HG03520 (cell line): Measurements from ENCODE around the gene EPHA8.

Experiments
- ATAC-seq: cut with Tn5 transposase; IDR thresholded peaks from one replicate; pipeline ENCODE4 v1.9.1; 2021; ENCODE audit warnings: mild to moderate bottlenecking, moderate library complexity; ENCODE audit not compliant: unreplicated experiment

The EPHA8 gene

DNA sequence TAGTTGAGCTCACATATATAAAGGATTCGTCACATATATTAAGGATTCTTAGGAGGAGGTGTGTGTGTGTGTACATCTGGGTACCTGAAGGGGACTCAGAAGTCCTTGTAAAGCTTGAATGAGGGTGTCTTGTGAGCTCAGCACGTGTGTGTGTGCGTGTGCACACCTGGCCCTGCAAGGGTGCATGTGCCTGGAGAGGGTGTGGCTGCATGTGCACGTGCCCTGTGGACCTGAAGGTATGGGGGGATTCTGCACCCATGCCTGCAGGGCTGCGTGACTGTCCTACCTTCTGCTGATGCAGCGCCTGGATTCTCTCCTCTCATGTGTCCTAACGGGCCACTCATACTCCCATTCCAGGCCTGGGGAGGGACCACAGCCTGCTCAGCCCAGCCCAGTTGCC, 24.0 kb downstream of the EPHA8 start:
- ATAC-seq = no peak

DNA sequence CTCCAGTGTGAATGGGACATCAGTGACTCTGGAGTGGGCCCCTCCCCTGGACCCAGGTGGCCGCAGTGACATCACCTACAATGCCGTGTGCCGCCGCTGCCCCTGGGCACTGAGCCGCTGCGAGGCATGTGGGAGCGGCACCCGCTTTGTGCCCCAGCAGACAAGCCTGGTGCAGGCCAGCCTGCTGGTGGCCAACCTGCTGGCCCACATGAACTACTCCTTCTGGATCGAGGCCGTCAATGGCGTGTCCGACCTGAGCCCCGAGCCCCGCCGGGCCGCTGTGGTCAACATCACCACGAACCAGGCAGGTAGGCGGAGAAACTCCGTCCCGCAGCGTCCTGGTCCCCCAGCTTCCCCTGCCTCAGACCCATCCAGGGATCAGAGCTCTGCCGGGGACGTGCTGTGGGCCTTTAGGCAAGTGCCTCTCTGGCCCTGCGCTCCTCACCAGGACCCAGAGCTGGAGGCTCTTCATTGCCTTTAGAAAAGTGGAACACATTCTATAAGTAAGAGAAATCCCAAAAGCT, 25.7 kb downstream of the EPHA8 start:
- no peak for ATAC-seq

DNA sequence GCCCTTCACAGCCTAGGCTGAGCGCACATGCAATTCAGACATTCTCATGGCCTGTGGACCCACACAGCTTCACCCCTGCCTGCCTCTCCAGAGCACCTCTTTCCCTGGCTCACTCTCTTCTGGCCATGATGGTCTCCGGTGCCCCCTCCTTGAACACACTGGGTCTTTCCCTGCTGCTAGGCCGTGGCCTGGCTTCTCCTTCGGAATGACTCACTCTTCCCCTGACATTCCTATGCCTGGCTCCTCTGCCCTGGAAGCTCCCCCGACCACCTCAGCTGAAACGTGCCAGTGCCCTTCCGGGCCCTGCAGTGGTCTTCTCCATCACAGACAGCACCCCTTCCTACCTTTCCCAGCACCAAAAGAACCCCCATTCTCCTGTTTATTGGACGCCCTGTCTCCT, 28.3 kb downstream of the EPHA8 start:
- ATAC-seq = no peak

DNA sequence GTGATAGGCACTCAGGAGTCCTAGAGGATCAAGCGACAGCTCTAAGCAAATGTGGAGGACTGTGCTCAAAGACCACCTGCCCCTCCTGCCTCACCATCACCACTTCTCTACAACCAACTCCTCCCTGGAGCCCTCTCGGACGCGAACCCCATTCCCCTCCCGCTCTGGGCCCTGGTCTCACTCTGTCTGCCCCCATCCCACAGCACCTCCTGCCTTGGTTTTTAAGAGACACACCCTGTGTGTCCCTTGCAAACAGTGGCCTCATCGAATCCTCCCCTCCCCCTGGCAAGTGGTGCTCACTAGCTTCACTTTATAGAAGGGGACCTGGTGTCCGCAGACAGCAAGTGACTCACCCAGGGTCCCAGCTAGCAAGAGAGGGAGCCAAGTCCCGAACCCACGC, 28.8 kb downstream of the EPHA8 start:
- no peak for ATAC-seq

DNA sequence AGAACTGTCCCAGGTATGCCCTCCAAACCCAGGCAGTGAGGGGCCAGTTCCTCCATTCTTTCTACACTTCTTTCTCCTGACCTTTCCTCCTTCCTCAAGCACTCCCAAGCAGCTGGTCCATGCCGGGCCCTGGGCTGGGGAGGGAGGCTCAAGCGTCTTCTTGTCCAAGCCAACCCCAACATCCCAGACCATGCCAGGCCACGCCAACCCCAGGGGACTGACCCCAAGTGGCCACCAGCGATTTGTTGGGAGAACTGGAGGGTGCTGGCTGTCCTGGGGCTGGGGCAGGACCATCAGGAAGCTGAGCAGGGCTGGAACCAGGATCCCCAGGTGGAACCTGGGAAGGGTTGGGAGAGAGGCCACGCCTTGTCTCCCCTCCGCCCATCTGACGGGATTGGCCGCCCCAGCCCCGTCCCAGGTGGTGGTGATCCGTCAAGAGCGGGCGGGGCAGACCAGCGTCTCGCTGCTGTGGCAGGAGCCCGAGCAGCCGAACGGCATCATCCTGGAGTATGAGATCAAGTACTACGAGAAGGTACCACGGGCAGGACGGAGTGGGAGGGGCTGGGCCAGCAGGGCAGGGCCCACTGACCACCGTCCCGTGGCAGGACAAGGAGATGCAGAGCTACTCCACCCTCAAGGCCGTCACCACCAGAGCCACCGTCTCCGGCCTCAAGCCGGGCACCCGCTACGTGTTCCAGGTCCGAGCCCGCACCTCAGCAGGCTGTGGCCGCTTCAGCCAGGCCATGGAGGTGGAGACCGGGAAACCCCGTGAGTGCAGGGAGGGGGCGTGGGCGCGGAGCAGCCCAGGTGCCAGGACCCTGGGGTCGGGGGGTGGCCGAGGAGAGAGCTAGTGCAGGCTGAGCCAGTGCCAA, 29.9 kb downstream of the EPHA8 start:
- no peak for ATAC-seq

GRCh38 chr1:22594396-22594795, 31.1 kb downstream of the EPHA8 start:
- ATAC-seq = no peak

- no peak for ATAC-seq
Observed at GRCh38 chr1:22595108-22595507, 31.8 kb downstream of the EPHA8 start.

- no peak for ATAC-seq
Observed at GRCh38 chr1:22597301-22597965, 34.1 kb downstream of the EPHA8 start.

GRCh38 chr1:22597996-22598395, 34.7 kb downstream of the EPHA8 start:
- no peak for ATAC-seq

GRCh38 chr1:22598736-22599135, 35.4 kb downstream of the EPHA8 start:
- no peak for ATAC-seq

GRCh38 chr1:22600071-22600816, 37.0 kb downstream of the EPHA8 start:
- no peak for ATAC-seq

DNA sequence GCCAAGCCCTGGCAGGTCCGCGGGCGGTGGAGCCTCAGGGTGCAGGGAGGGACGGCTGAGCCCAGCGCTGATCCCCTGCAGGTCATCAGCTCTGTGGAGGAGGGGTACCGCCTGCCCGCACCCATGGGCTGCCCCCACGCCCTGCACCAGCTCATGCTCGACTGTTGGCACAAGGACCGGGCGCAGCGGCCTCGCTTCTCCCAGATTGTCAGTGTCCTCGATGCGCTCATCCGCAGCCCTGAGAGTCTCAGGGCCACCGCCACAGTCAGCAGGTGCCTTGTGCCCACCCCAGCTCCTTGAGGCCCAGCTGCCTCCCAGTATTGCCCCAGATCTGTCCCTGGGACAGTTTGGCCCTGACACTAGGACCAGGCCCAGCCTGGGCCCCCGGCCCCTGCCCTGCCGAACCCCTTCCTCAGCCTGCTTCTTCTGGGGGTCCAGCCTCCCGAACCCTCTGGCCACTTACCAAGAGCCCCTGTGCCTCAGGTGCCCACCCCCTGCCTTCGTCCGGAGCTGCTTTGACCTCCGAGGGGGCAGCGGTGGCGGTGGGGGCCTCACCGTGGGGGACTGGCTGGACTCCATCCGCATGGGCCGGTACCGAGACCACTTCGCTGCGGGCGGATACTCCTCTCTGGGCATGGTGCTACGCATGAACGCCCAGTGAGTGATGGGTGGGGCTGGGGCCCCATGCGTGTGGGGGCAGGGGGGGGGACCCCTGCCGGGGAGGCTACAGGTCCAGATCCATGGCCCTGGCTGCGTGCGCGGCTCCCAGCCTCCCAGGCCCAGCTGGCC, 37.7 kb downstream of the EPHA8 start:
- ATAC-seq = no peak

DNA sequence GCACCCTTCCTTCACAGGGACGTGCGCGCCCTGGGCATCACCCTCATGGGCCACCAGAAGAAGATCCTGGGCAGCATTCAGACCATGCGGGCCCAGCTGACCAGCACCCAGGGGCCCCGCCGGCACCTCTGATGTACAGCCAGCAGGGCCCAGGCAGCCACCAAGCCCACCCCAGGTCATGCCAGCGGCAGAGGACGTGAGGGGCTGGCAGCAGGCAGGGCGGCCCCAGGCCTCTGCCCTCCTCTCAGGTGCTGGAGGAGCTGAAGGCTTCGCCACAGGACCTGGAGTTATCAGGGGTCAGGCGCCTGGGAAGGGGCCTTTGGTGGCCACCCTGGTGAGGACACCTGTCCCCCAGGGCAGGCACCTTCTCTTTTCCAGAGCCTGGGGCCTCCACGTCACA, 38.3 kb downstream of the EPHA8 start:
- no peak for ATAC-seq

DNA sequence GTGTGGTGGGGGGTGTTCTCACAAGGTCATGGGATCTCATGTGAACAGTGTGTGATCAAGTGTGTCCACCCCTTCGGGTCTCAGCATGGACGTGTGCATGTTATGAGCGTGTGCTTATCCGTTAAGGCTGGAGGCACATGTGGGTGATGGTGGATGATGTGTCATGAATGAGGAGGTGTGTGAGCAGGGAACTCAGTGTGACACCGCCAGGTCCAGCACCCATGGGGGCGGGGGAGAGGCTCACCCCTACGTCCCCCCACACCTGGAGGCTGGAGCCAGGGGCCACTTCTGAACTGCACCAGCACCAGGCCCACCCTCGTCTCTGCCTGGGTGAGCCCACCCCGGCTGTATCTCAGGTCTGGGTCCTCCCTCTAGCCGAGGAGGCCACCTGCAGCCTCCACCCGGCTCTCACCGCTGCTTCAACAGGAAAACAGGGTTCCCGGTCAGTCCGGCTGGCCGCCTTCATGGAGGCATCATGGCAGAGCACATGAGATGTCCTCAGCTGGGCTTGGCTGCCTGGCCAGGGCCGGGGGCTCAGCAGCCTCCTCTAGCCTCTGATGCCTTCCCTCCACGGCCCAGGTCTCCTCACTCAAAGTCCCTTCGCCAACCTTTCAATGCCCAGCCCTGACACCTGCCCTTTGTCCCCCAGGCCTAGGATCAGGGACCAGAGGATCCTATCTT, 38.9 kb downstream of the EPHA8 start:
- no peak for ATAC-seq

DNA sequence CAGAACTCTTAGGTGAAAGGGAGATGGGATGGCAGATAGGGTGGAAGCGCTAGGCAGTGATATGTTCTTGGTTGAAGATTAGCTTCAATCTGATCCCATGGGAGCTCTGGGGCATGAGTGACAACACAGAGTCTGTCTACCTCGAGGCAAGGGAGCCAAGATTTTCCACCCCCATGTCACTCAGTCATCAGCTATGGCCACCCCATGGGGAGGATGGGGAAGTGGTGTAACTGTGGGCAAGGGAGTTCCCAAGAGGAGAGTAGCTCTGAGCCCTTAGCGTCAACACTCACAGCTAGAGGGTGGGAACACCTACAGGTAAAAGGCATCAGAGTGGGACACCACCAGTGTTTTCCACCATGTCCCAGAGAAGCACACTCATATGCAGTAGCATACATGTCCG, 42.9 kb downstream of the EPHA8 start:
- ATAC-seq = no peak

DNA sequence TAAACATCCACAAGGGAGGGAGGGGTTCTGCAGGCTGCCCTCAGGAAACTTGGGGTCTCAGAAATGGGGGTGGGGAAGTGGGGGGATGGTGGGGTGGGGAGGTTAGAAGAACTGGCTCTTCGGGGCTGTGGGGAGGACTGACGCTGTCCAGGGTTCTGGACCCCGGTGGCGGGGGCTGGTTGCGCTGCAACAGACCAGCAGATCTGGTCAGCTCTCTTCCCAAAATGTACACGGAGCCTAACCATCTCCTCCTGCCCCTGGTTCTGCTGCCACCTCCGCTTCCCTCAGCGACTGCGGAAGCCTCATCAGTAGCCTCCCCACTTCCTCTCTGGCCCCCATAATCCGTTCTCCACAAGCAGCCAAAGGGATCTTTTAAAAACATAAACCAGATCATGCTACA, 43.9 kb downstream of the EPHA8 start:
- no peak for ATAC-seq

DNA sequence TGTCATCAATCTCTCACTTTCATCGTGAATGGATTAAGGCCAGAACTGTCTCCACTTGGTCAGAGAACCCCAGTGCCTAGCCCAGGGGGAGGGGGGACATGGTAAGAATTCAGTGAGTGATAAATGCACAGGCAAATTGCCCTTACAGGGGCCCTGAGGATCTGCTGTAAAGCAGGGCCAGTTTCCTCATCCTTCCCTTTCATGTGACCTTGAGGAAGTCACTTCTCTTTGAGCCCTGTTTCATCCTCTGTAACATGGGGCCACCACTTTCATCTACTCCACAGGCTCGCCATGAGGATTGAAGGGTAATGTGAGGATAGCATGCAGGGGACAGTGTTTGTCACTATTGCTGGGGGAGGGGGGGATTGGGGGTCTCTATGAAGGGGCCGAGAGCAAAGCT, 45.1 kb downstream of the EPHA8 start:
- ATAC-seq = no peak

DNA sequence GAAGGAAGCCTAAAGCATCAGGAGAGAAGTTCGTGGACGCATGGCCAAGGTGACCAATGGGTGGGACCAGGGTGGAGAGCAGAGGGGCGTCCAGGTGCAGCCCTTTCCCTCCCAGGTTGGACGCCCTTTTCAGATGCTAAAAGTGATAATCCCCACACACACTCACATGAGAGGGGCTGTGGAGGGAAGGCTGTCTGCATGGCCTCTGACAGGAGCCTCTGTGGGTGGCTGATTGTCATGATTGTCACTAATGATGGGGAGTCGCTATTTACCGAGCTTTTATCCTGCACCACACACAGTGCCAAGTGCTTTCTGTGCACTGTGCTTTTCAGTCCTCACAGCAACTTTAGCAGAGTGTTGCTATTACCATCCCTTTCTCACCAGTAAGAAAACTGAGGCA, 46.0 kb downstream of the EPHA8 start:
- no peak for ATAC-seq

DNA sequence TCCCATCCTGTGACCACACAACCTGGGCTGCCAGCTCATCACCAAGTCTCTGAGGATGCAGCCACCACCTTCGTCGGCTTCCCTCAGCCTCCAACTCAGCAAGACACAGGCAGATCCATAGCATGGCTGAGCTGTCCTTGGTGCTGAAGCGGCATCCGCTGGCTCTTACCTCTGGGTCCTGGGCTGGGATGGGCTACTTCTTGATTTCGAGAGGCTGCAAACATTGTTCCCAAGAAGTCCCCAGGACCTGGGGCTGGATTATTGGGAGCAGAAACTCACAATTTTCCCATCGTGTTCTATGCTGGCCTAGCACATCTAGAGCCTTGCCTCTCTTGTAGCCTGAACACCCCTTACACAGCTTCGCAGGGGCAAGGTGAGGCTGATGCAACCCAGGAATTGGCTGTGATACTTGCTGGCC, 48.2 kb downstream of the EPHA8 start:
- ATAC-seq = no peak
